H1 (cell line): Measurements from ENCODE around the gene QDPR. TPM values are rescaled to one million over a fixed set of nuclear protein-coding genes. Genes with fewer than 3 reads are reported as not detected.

ENCODE experiments used
- ATF2 ChIP-seq: IDR thresholded peaks from 2 replicates; pipeline ENCODE4 v1.6.1; 2012; ENCODE audit warnings: low read length, inconsistent platforms
- BRCA1 ChIP-seq: IDR thresholded peaks from 2 replicates; pipeline ENCODE4 v1.6.1; 2012; ENCODE audit warnings: low read depth, low read length, improper control_type of control experiment
- EGR1 ChIP-seq: IDR thresholded peaks from 2 replicates; pipeline ENCODE4 v1.6.1; 2011; ENCODE audit warnings: low read depth, low read length, borderline replicate concordance
- EP300 ChIP-seq, 2 experiments: IDR thresholded peaks; 1 replicate in 1 of 2; 2 replicates in 1 of 2; pipeline ENCODE4 v1.6.1; 2011 to 2012; ENCODE audit warnings: low read depth in 2 of 2, low read length in 2 of 2, mild to moderate bottlenecking in 2 of 2, borderline replicate concordance in 1 of 2, inconsistent platforms in 1 of 2, moderate library complexity in 1 of 2
- HDAC2 ChIP-seq, 2 experiments: fragments of 300-600 bp in 1 of 2; sonication (generic) in 1 of 2; IDR thresholded peaks; 2 replicates each; pipeline ENCODE4 v1.6.1; 2011 to 2012; ENCODE audit warnings: low read depth in 2 of 2, low read length in 2 of 2, mild to moderate bottlenecking in 2 of 2, moderate library complexity in 2 of 2, borderline replicate concordance in 1 of 2, inconsistent platforms in 1 of 2
- POLR2AphosphoS5 ChIP-seq: IDR thresholded peaks from 2 replicates; pipeline ENCODE4 v1.6.1; 2011; ENCODE audit warnings: low read depth, low read length
- YY1 ChIP-seq: IDR thresholded peaks from 2 replicates; pipeline ENCODE4 v1.6.1; 2011; ENCODE audit warnings: low read depth, mild to moderate bottlenecking, low read length
- polyA plus RNA-seq, 7 experiments: library from polyadenylated mRNA; depleted of rRNA in 3 of 7; stranded (reverse) in 5 of 7; unstranded in 2 of 7; fragments of >200 nt in 5 of 7; fragments of 200-250 nt in 2 of 7; gene quantifications; 1 replicate in 5 of 7; 2 replicates in 1 of 7; 4 replicates in 1 of 7; pipeline versions ENCODE4 v1.2.1 to v1.2.3, GENCODE V29; 2011 to 2013; ENCODE audit warnings: missing spikeins in 2 of 7, mixed read lengths in 2 of 7
- total RNA-seq: library from RNA; stranded (reverse); fragmentation: NEBNext Ultra II Directional; extraction: Animal tissue kit (Norgen Biotek cat#: 25700); gene quantifications from 2 replicates; pipeline ENCODE4 v1.2.1, GENCODE V29; 2021
- TF ChIP-seq, protein P1 (sequence below): fragments of 300-600 bp; sonication (generic); IDR thresholded peaks from 2 replicates; pipeline ENCODE4 v1.7.1; 2012; ENCODE audit warnings: low read length, moderate library complexity, mild to moderate bottlenecking, inconsistent platforms; ENCODE audit not compliant: insufficient replicate concordance
- TF ChIP-seq, protein P2 (sequence below): IDR thresholded peaks from 2 replicates; pipeline ENCODE4 v1.6.1; 2011; ENCODE audit warnings: low read depth, mild to moderate bottlenecking, low read length; ENCODE audit not compliant: insufficient read depth

QDPR gene
- total and polyA plus RNA-seq, 2 of the 8 experiments (the other 6 are each of a cell fraction or from before 2014, with no cell fraction given), result 33.6 to 35.9 TPM

DNA sequence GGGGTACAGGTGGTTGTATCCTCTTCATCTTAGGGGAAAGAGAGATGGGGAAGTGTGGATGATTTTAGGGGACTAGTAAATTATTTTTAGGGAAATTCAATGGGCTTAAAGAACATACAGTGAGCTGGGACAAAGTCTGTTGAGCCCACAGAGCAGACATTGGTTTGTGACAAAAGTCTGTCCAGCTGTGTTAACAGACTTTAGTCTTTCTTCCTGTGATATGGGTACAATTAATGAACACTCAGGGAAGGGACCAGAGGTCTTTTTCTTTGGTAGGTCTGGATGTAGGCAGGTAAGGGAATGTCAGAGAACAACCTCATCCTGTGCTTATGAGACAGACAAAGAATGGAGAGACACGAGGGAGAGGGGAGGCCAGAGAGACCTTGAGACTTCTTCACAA lies 5.1 kb upstream of the QDPR start (continued):
- TF ChIP-seq, protein P1, sequence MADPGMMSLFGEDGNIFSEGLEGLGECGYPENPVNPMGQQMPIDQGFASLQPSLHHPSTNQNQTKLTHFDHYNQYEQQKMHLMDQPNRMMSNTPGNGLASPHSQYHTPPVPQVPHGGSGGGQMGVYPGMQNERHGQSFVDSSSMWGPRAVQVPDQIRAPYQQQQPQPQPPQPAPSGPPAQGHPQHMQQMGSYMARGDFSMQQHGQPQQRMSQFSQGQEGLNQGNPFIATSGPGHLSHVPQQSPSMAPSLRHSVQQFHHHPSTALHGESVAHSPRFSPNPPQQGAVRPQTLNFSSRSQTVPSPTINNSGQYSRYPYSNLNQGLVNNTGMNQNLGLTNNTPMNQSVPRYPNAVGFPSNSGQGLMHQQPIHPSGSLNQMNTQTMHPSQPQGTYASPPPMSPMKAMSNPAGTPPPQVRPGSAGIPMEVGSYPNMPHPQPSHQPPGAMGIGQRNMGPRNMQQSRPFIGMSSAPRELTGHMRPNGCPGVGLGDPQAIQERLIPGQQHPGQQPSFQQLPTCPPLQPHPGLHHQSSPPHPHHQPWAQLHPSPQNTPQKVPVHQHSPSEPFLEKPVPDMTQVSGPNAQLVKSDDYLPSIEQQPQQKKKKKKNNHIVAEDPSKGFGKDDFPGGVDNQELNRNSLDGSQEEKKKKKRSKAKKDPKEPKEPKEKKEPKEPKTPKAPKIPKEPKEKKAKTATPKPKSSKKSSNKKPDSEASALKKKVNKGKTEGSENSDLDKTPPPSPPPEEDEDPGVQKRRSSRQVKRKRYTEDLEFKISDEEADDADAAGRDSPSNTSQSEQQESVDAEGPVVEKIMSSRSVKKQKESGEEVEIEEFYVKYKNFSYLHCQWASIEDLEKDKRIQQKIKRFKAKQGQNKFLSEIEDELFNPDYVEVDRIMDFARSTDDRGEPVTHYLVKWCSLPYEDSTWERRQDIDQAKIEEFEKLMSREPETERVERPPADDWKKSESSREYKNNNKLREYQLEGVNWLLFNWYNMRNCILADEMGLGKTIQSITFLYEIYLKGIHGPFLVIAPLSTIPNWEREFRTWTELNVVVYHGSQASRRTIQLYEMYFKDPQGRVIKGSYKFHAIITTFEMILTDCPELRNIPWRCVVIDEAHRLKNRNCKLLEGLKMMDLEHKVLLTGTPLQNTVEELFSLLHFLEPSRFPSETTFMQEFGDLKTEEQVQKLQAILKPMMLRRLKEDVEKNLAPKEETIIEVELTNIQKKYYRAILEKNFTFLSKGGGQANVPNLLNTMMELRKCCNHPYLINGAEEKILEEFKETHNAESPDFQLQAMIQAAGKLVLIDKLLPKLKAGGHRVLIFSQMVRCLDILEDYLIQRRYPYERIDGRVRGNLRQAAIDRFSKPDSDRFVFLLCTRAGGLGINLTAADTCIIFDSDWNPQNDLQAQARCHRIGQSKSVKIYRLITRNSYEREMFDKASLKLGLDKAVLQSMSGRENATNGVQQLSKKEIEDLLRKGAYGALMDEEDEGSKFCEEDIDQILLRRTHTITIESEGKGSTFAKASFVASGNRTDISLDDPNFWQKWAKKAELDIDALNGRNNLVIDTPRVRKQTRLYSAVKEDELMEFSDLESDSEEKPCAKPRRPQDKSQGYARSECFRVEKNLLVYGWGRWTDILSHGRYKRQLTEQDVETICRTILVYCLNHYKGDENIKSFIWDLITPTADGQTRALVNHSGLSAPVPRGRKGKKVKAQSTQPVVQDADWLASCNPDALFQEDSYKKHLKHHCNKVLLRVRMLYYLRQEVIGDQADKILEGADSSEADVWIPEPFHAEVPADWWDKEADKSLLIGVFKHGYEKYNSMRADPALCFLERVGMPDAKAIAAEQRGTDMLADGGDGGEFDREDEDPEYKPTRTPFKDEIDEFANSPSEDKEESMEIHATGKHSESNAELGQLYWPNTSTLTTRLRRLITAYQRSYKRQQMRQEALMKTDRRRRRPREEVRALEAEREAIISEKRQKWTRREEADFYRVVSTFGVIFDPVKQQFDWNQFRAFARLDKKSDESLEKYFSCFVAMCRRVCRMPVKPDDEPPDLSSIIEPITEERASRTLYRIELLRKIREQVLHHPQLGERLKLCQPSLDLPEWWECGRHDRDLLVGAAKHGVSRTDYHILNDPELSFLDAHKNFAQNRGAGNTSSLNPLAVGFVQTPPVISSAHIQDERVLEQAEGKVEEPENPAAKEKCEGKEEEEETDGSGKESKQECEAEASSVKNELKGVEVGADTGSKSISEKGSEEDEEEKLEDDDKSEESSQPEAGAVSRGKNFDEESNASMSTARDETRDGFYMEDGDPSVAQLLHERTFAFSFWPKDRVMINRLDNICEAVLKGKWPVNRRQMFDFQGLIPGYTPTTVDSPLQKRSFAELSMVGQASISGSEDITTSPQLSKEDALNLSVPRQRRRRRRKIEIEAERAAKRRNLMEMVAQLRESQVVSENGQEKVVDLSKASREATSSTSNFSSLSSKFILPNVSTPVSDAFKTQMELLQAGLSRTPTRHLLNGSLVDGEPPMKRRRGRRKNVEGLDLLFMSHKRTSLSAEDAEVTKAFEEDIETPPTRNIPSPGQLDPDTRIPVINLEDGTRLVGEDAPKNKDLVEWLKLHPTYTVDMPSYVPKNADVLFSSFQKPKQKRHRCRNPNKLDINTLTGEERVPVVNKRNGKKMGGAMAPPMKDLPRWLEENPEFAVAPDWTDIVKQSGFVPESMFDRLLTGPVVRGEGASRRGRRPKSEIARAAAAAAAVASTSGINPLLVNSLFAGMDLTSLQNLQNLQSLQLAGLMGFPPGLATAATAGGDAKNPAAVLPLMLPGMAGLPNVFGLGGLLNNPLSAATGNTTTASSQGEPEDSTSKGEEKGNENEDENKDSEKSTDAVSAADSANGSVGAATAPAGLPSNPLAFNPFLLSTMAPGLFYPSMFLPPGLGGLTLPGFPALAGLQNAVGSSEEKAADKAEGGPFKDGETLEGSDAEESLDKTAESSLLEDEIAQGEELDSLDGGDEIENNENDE, result no peak
- TF ChIP-seq, protein P2, sequence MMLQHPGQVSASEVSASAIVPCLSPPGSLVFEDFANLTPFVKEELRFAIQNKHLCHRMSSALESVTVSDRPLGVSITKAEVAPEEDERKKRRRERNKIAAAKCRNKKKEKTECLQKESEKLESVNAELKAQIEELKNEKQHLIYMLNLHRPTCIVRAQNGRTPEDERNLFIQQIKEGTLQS, result no peak
- no peak for TF ChIP-seq YY1
- no peak for TF ChIP-seq HDAC2 (IDR thresholded peaks at IDR 0.05; ENCODE audit: borderline replicate concordance in 1 of 2, low read depth in 2 of 2, low read length in 2 of 2)
- TF ChIP-seq EP300 (IDR thresholded peaks at IDR 0.05; ENCODE audit: borderline replicate concordance in 1 of 2, low read depth in 2 of 2, low read length in 2 of 2), result no peak
- TF ChIP-seq ATF2, result no peak
- TF ChIP-seq EGR1, result no peak
- TF ChIP-seq BRCA1, result no peak
- no peak for TF ChIP-seq POLR2AphosphoS5
